Right cardiac atrium (tissue), 5 donors: ENCODE results near the gene ZNF740. TPM values are rescaled to one million over a fixed set of nuclear protein-coding genes. Genes with fewer than 3 reads are reported as not detected.
A peak's percentile ranks its signal among the peaks of the same experiment; 100 is the strongest.
"Not testable (repeated sequence)": the region's sequence is repeated elsewhere in the genome, so short reads cannot be mapped to it uniquely, and the experiment has no call there.

ENCODE experiments used
- ATAC-seq, 2 donors: fragments of 200-7000 bp; cut with Tn5 transposase; one replicate each; pipeline versions ENCODE4 v1.8.0 to v1.9.1; 2020; ENCODE audit warnings: moderate library complexity in 2 of 2, mild to moderate bottlenecking in 1 of 2
- DNase-seq, 3 donors: peaks; one replicate each; pipeline ENCODE4 v3.0.0-alpha.2; 2020
- H3K27ac ChIP-seq: one replicate; pipeline ENCODE4 v1.5.1; 2013; ENCODE audit warnings: mild to moderate bottlenecking, low read length, control low read depth, moderate library complexity
- H3K27me3 ChIP-seq: one replicate; pipeline ENCODE4 v1.6.1; 2013; ENCODE audit not compliant: control insufficient read depth, insufficient read depth
- H3K4me1 ChIP-seq: one replicate; pipeline ENCODE4 v1.6.1; 2013; ENCODE audit warnings: low read length; ENCODE audit not compliant: control insufficient read depth, insufficient read depth
- H3K4me3 ChIP-seq: one replicate; pipeline ENCODE4 v1.5.1; 2013; ENCODE audit warnings: low read length, control low read depth
- H3K9me3 ChIP-seq: one replicate; pipeline ENCODE4 v1.6.1; 2013; ENCODE audit warnings: low read length; ENCODE audit not compliant: control insufficient read depth
- WGBS: extraction: QIAGEN DNeasy Blood & Tissue Kit; methylation state at CpG from one replicate; pipeline ENCODE4 v1.1.7; 2013; 5-methylcytosine and 5-hydroxymethylcytosine counted together
- intact Hi-C, 4 donors: fragments of 100-400 bp; cut with DNase I; formaldehyde crosslinking; loops; one replicate each; pipeline versions ENCODE4 v1.11.0 to v1.14.0; 2022 to 2023
- polyA plus RNA-seq: library from polyadenylated mRNA; stranded (reverse); fragments of 200-250 nt; gene quantifications from one replicate; pipeline ENCODE4 v1.2.3, GENCODE V29; 2013
- total RNA-seq, 4 donors: library from RNA; stranded (reverse); fragmentation: NEBNext Ultra II Directional; extraction: Animal tissue kit (Norgen Biotek cat#: 25700); gene quantifications; one replicate each; pipeline ENCODE4 v1.2.1, GENCODE V29; 2021
- donor health status: healthy with polysubstance abuse.
- donor health status: DM: no; HTN: yes; CAD: no.
- donor health status: DM: no; HTN: no; CAD: no.
- donor health status: DM: no; HTN: yes; CAD: no; lungs with severe emphysema.
- donor health status: DM: yes; HTN: yes; CAD: no.

ZNF740 gene
- total and polyA plus RNA-seq, 5 donors = 5.3 to 29.9 (median 17.0) TPM

GRCh38 chr12:53195516-53196420, 15.2 kb downstream of the ZNF740 start:
- H3K27ac ChIP-seq = no peak overlapping the region
- no peaks in the 10 kb centered on the region for H3K27me3 ChIP-seq
- no peaks in the 10 kb centered on the region for H3K9me3 ChIP-seq
- intact Hi-C loops = loop anchor here in 3 of 4 donors (5.0 to 10.0 kb wide), 4 partner anchors 33 to 131 kb away; no protein-coding TSS in a partner anchor
- DNase-seq (no peak), ATAC-seq (no peak)
- WGBS = 87% methylated on average over 10 of the region's 10 CpGs
- H3K4me1 ChIP-seq = no peaks in the 10 kb centered on the region
- no peak overlapping the region for H3K4me3 ChIP-seq

- WGBS = 85% methylated on average over 14 of the region's 14 CpGs
- Histone ChIP-seq H3K4me1 (no peaks in the 10 kb centered on the region), H3K9me3 (no peaks in the 10 kb centered on the region), H3K27ac (no peak overlapping the region), H3K4me3 (no peak overlapping the region), H3K27me3 (no peaks in the 10 kb centered on the region)
- no peak for DNase-seq
- no peak for ATAC-seq
- intact Hi-C loops = loop anchor here in 3 of 4 donors (5.0 to 10.0 kb wide), 4 partner anchors 34 to 132 kb away; no protein-coding TSS in a partner anchor
These were observed 16.0 kb downstream of the ZNF740 start for GRCh38 chr12:53196486-53196885.

- ATAC-seq (peak in 1 of 2 donors; percentile 7), DNase-seq (peak in 1 of 3 donors; percentile 27)
- intact Hi-C loops = loop anchor here in 3 of 4 donors (5.0 to 10.0 kb wide), 4 partner anchors 35 to 132 kb away; no protein-coding TSS in a partner anchor
- Histone ChIP-seq H3K4me3 (no peak overlapping the region), H3K27me3 (no peaks in the 10 kb centered on the region), H3K4me1 (no peaks in the 10 kb centered on the region), H3K27ac (no peak overlapping the region), H3K9me3 (no peaks in the 10 kb centered on the region)
- 72% methylated on average over 19 of the region's 19 CpGs for WGBS
These were observed 16.6 kb downstream of the ZNF740 start for GRCh38 chr12:53197011-53197640.

- DNase-seq = no peak
- no peaks in the 10 kb centered on the region for H3K27me3 ChIP-seq
- H3K4me3 ChIP-seq = no peak overlapping the region
- 84% methylated on average over 5 of the region's 5 CpGs for WGBS
- no peak overlapping the region for H3K27ac ChIP-seq
- intact Hi-C loops = loop anchor here in 3 of 4 donors (5.0 to 10.0 kb wide), 4 partner anchors 36 to 134 kb away; no protein-coding TSS in a partner anchor
- no peak for ATAC-seq
- H3K4me1 ChIP-seq = no peaks in the 10 kb centered on the region
- H3K9me3 ChIP-seq = no peaks in the 10 kb centered on the region
These were observed 18.1 kb downstream of the ZNF740 start for GRCh38 chr12:53198486-53199110.

- Histone ChIP-seq H3K27me3 (no peaks in the 10 kb centered on the region), H3K27ac (no peak overlapping the region), H3K9me3 (no peaks in the 10 kb centered on the region), H3K4me3 (no peak overlapping the region), H3K4me1 (no peaks in the 10 kb centered on the region)
- DNase-seq (no peak), ATAC-seq (no peak)
- intact Hi-C loops = loop anchor here in 3 of 4 donors (5.0 to 10.0 kb wide), 4 partner anchors 37 to 135 kb away; no protein-coding TSS in a partner anchor
- WGBS = 93% methylated on average over 3 of the region's 3 CpGs
These were observed 19.2 kb downstream of the ZNF740 start for GRCh38 chr12:53199700-53200099.

GRCh38 chr12:53200107-53200457, 19.6 kb downstream of the ZNF740 start:
- H3K4me3 ChIP-seq = no peak overlapping the region
- H3K9me3 ChIP-seq = no peaks in the 10 kb centered on the region
- intact Hi-C loops = no loop called here
- 91% methylated on average over 2 of the region's 2 CpGs for WGBS
- ATAC-seq = no peak
- no peak for DNase-seq
- no peaks in the 10 kb centered on the region for H3K4me1 ChIP-seq
- H3K27me3 ChIP-seq = no peaks in the 10 kb centered on the region
- no peak overlapping the region for H3K27ac ChIP-seq

GRCh38 chr12:53200458-53201176, 20.1 kb downstream of the ZNF740 start:
- no peak overlapping the region for H3K4me3 ChIP-seq
- no peaks in the 10 kb centered on the region for H3K27me3 ChIP-seq
- intact Hi-C loops = no loop called here
- ATAC-seq (no peak), DNase-seq (peak in 1 of 3 donors; percentile 25)
- no peak overlapping the region for H3K27ac ChIP-seq
- no peaks in the 10 kb centered on the region for H3K4me1 ChIP-seq
- WGBS = 77% methylated on average over 10 of the region's 10 CpGs
- no peaks in the 10 kb centered on the region for H3K9me3 ChIP-seq

GRCh38 chr12:53201177-53201541, 20.6 kb downstream of the ZNF740 start:
- WGBS = 61% methylated on average over 1 of the region's 1 CpG
- intact Hi-C loops = no loop called here
- Histone ChIP-seq H3K27ac (no peak overlapping the region), H3K9me3 (no peaks in the 10 kb centered on the region), H3K4me3 (no peak overlapping the region), H3K27me3 (no peaks in the 10 kb centered on the region), H3K4me1 (no peaks in the 10 kb centered on the region)
- ATAC-seq (no peak), DNase-seq (no peak)

GRCh38 chr12:53201639-53202038, 21.1 kb downstream of the ZNF740 start:
- no peaks in the 10 kb centered on the region for H3K4me1 ChIP-seq
- no peaks in the 10 kb centered on the region for H3K9me3 ChIP-seq
- no peak overlapping the region for H3K4me3 ChIP-seq
- intact Hi-C loops = no loop called here
- ATAC-seq = no peak
- DNase-seq = no peak
- WGBS = 91% methylated on average over 4 of the region's 4 CpGs
- H3K27me3 ChIP-seq = no peaks in the 10 kb centered on the region
- no peak overlapping the region for H3K27ac ChIP-seq

- H3K4me3 ChIP-seq, H3K27ac ChIP-seq, H3K27me3 ChIP-seq, intact Hi-C loops, ATAC-seq, H3K4me1 ChIP-seq, H3K9me3 ChIP-seq, DNase-seq: not testable (repeated sequence)
- 90% methylated on average over 7 of the region's 7 CpGs for WGBS
These were observed 21.8 kb downstream of the ZNF740 start for GRCh38 chr12:53202316-53202715.
